ENCODE data around the gene NOXA1. TPM values are rescaled to one million over a fixed set of nuclear protein-coding genes. Genes with fewer than 3 reads are reported as not detected.
A peak's percentile ranks its signal among the peaks of the same experiment; 100 is the strongest.

The NOXA1 gene
- total and polyA plus RNA-seq, 7 donors: 0.43 to 5.1 (median 1.0) TPM

GRCh38 chr9:137462986-137463930 lies 40.1 kb downstream of the NOXA1 start:
- peaks cover 8% of the 10 kb centered on the region for H3K4me1 ChIP-seq
- ATAC-seq: no peak
- H3K36me3 ChIP-seq (ENCODE audit: insufficient read depth in 1 of 2, low read depth in 1 of 2): peaks cover 0 to 30% of the 10 kb centered on the region in 2 donors
- TF ChIP-seq CTCF (IDR thresholded peaks at IDR 0.05): no peak
- H3K9me3 ChIP-seq: no peaks in the 10 kb centered on the region
- WGBS, 3 donors: 89 to 92% (median 91%) methylated on average over 30 of the region's 30 CpGs
- H3K27me3 ChIP-seq (ENCODE audit: insufficient read depth in 3 of 3, low read length in 2 of 3): no peaks in the 10 kb centered on the region
- H3K4me3 ChIP-seq: no peak overlapping the region
- H3K27ac ChIP-seq: no peak overlapping the region
- peak; percentile 12 to 54 for DNase-seq
- intact Hi-C loops (cut with DNase I): no loop called here

- no peak overlapping the region for H3K27ac ChIP-seq
- TF ChIP-seq CTCF (IDR thresholded peaks at IDR 0.05): no peak
- H3K9me3 ChIP-seq: no peaks in the 10 kb centered on the region
- intact Hi-C loops (cut with DNase I): no loop called here
- DNase-seq (peak in 1 of 2 donors; percentile 40), ATAC-seq (no peak)
- peaks cover 3% of the 10 kb centered on the region for H3K4me1 ChIP-seq
- no peak overlapping the region for H3K4me3 ChIP-seq
- no peaks in the 10 kb centered on the region for H3K27me3 ChIP-seq (ENCODE audit: insufficient read depth in 3 of 3, low read length in 2 of 3)
- peaks cover 0 to 30% of the 10 kb centered on the region in 2 donors for H3K36me3 ChIP-seq (ENCODE audit: insufficient read depth in 1 of 2, low read depth in 1 of 2)
- 95 to 97% (median 97%) methylated on average over 18 of the region's 18 CpGs for WGBS, 3 donors
These were observed 40.7 kb downstream of the NOXA1 start for GRCh38 chr9:137463931-137464290.

DNA sequence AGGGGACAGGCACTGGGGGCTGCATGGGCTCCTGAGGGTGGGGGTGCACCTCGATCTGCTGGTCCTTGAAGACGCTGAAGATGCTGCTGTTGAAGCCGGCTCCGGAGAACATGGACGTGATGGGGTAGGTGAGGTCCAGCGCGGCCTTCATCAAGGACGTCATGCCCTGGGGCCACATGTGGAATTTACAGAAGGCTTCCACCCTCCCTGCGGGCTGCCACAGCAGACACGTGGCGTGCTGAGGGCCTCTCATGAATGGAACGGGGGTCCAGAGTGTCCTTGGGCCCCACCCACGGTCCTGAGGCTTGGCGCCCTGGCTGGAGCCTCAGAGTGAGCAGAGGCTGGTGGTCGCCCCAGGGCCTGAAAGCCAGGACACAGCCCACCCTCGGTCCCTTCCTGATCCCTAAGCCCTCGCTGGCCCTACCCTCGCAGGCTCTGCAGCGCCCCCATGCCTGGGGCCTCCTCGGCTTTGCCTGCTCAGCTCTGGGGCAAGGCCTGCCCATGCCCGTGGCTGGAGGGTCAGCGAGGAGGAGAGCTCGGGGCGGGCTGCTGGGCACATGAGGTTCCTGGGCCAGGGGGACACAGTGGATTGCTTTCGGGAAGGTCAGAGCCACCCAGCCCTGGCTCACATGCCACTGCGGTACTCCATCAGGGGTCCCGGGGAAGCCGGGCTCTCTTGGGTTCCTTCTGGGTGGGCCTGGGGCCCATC lies 41.3 kb downstream of the NOXA1 start:
- ATAC-seq (no peak), DNase-seq (peak in 1 of 2 donors; percentile 46)
- Histone ChIP-seq H3K36me3 (ENCODE audit: insufficient read depth in 1 of 2, low read depth in 1 of 2) (peaks cover 0 to 30% of the 10 kb centered on the region in 2 donors), H3K4me3 (no peak overlapping the region), H3K27ac (no peak overlapping the region), H3K9me3 (no peaks in the 10 kb centered on the region), H3K27me3 (ENCODE audit: insufficient read depth in 3 of 3, low read length in 2 of 3) (no peaks in the 10 kb centered on the region), H3K4me1 (peaks cover 3% of the 10 kb centered on the region)
- no peak for TF ChIP-seq CTCF (IDR thresholded peaks at IDR 0.05)
- intact Hi-C loops (cut with DNase I): no loop called here
- 92 to 95% (median 95%) methylated on average over 27 to 28 of the region's 28 CpGs for WGBS, 3 donors

- H3K36me3 ChIP-seq (ENCODE audit: insufficient read depth in 1 of 2, low read depth in 1 of 2): peaks cover 0 to 30% of the 10 kb centered on the region in 2 donors
- no peaks in the 10 kb centered on the region for H3K4me1 ChIP-seq
- DNase-seq (peak in 1 of 2 donors; percentile 42), ATAC-seq (no peak)
- TF ChIP-seq CTCF (IDR thresholded peaks at IDR 0.05): no peak
- no peak overlapping the region for H3K27ac ChIP-seq
- no peaks in the 10 kb centered on the region for H3K9me3 ChIP-seq
- no peaks in the 10 kb centered on the region for H3K27me3 ChIP-seq (ENCODE audit: insufficient read depth in 3 of 3, low read length in 2 of 3)
- intact Hi-C loops (cut with DNase I): no loop called here
- no peak overlapping the region for H3K4me3 ChIP-seq
- WGBS, 3 donors: 92 to 94% (median 93%) methylated on average over 22 to 23 of the region's 23 CpGs
These were observed 42.0 kb downstream of the NOXA1 start for GRCh38 chr9:137465000-137465719.
